Keratinocyte (primary cell): ENCODE measurements around the gene FOXJ3. TPM values are rescaled to one million over a fixed set of nuclear protein-coding genes. Genes with fewer than 3 reads are reported as not detected.

Source experiments
- DNase-seq: peaks from one replicate; pipeline ENCODE4 v3.0.0-alpha.2; 2011; ENCODE audit warnings: low read depth, missing footprints, low spot score
- FAIRE-seq: peaks from 2 replicates; lab custom pipeline; 2011; peaks lifted over from hg19 to GRCh38; lab: Jason Lieb, UNC
- H2AFZ ChIP-seq: 2 replicates; pipeline ENCODE4 v1.6.0; 2012; ENCODE audit warnings: low read length, control low read depth, inconsistent platforms; ENCODE audit not compliant: control insufficient read depth
- H3K27ac ChIP-seq: 2 replicates; pipeline ENCODE4 v1.5.1; 2011; ENCODE audit warnings: low read length; ENCODE audit not compliant: control insufficient read depth, insufficient read depth
- H3K27me3 ChIP-seq: 3 replicates; pipeline ENCODE4 v1.6.0; 2011; ENCODE audit warnings: low read length; ENCODE audit not compliant: control insufficient read depth, insufficient read depth; ENCODE audit errors: extremely low read depth
- H3K36me3 ChIP-seq, 2 experiments: 2 replicates in 1 of 2; 3 replicates in 1 of 2; pipeline ENCODE4 v1.5.1; 2011; ENCODE audit warnings: low read length in 2 of 2, mild to moderate bottlenecking in 1 of 2; ENCODE audit not compliant: control insufficient read depth in 2 of 2, insufficient read depth in 2 of 2; ENCODE audit errors: extremely low read depth in 1 of 2
- H3K4me1 ChIP-seq: 3 replicates; pipeline ENCODE4 v1.5.1; 2011; ENCODE audit warnings: low read length; ENCODE audit not compliant: control insufficient read depth, insufficient read depth; ENCODE audit errors: extremely low read depth
- H3K4me2 ChIP-seq: 3 replicates; pipeline ENCODE4 v1.6.0; 2011; ENCODE audit warnings: low read depth, low read length; ENCODE audit not compliant: control insufficient read depth, insufficient read depth; ENCODE audit errors: extremely low read depth
- H3K4me3 ChIP-seq, 3 experiments: fragments of 200-600 bp in 1 of 3; sonication (generic) in 1 of 3; 2 replicates in 2 of 3; 3 replicates in 1 of 3; pipeline ENCODE4 v1.5.1; 2011 to 2016; ENCODE audit warnings: low read length in 3 of 3, mild to moderate bottlenecking in 3 of 3, control low read depth in 2 of 3, inconsistent platforms in 1 of 3, low read depth in 1 of 3, mixed read lengths in 1 of 3, mixed run types in 1 of 3, moderate library complexity in 1 of 3; ENCODE audit not compliant: control insufficient read depth in 2 of 3, insufficient read depth in 2 of 3; ENCODE audit errors: extremely low read depth in 1 of 3
- H3K79me2 ChIP-seq: 2 replicates; pipeline ENCODE4 v1.6.0; 2012; ENCODE audit warnings: low read length; ENCODE audit not compliant: control insufficient read depth, insufficient read depth
- H3K9ac ChIP-seq: 3 replicates; pipeline ENCODE4 v1.6.0; 2011; ENCODE audit warnings: low read length; ENCODE audit not compliant: control insufficient read depth, insufficient read depth; ENCODE audit errors: extremely low read depth
- H3K9me1 ChIP-seq: 3 replicates; pipeline ENCODE4 v1.6.0; 2011; ENCODE audit warnings: low read length; ENCODE audit not compliant: control insufficient read depth, insufficient read depth; ENCODE audit errors: extremely low read depth
- H3K9me3 ChIP-seq: 2 replicates; pipeline ENCODE4 v1.5.1; 2012; ENCODE audit warnings: low read depth, low read length; ENCODE audit not compliant: control insufficient read depth
- H4K20me1 ChIP-seq: 3 replicates; pipeline ENCODE4 v1.6.0; 2011; ENCODE audit warnings: low read length; ENCODE audit not compliant: control insufficient read depth, insufficient read depth; ENCODE audit errors: extremely low read depth
- CTCF ChIP-seq, 3 experiments: IDR thresholded peaks in 1 of 3; conservative IDR thresholded peaks in 1 of 3; optimal IDR thresholded peaks in 1 of 3; 2 replicates in 2 of 3; 3 replicates in 1 of 3; pipeline versions ENCODE3 to v1.5.1; 2011; ENCODE audit warnings: low read length in 3 of 3, mild to moderate bottlenecking in 3 of 3, moderate library complexity in 2 of 3, control low read depth in 1 of 3, inconsistent platforms in 1 of 3; ENCODE audit not compliant: insufficient read depth in 2 of 3; ENCODE audit errors: extremely low read depth in 1 of 3
- EZH2 ChIP-seq: IDR thresholded peaks from one replicate; pipeline ENCODE4 v1.6.1; 2012; ENCODE audit warnings: inconsistent platforms, mild to moderate bottlenecking, low read length, moderate library complexity
- dilution Hi-C: fragments of 300-500 bp; cut with MboI; formaldehyde crosslinking; loops from one replicate; pipeline ENCODE4 v1.7.0; 2020; ENCODE audit warnings: low sequenced_read_pairs; ENCODE audit not compliant: extremely low pct_ligation_motif_present
- polyA plus RNA-seq, 5 experiments: library from polyadenylated mRNA; depleted of rRNA in 3 of 5; stranded (reverse) in 3 of 5; stranded (forward) in 1 of 5; unstranded in 1 of 5; fragments of >200 nt; gene quantifications; 1 replicate in 1 of 5; 2 replicates in 3 of 5; 3 replicates in 1 of 5; pipeline versions ENCODE4 v1.2.1 to v1.2.3, GENCODE V29; 2011 to 2012; ENCODE audit warnings: missing spikeins in 2 of 5, low read depth in 1 of 5, low replicate concordance in 1 of 5

FOXJ3 gene
- polyA plus RNA-seq, 1 donor (not counting 4 experiments of a cell fraction or from before 2014, with no cell fraction given) = 40.2 TPM

GRCh38 chr1:42282867-42283583 is 52.0 kb downstream of the FOXJ3 start:
- Histone ChIP-seq H3K36me3 (peaks cover 0 to under 1% of the 10 kb centered on the region in 2 experiments), H3K27me3 (no peaks in the 10 kb centered on the region), H3K27ac (peak overlapping the region; percentile 33), H3K9me3 (no peaks in the 10 kb centered on the region), H3K9me1 (no peaks in the 10 kb centered on the region), H4K20me1 (peaks cover 6% of the 10 kb centered on the region), H3K4me3 (no peak overlapping the region), H3K79me2 (peaks cover 51% of the 10 kb centered on the region), H3K4me2 (peak overlapping the region; percentile 29), H3K9ac (no peak overlapping the region), H3K4me1 (peaks cover 16% of the 10 kb centered on the region), H2AFZ (no peak overlapping the region)
- DNase-seq = no peak
- no peak for TF ChIP-seq EZH2
- TF ChIP-seq CTCF (optimal IDR thresholded peaks at IDR 0.05 in 1 of 3, IDR thresholded peaks at IDR 0.05 in 1 of 3, conservative IDR thresholded peaks at IDR 0.05 in 1 of 3; ENCODE audit: extremely low read depth in 1 of 3, insufficient read depth in 2 of 3, low read length in 3 of 3) = no peak
- dilution Hi-C loops = no loop called here
- peak; percentile 72 for FAIRE-seq

- Histone ChIP-seq H4K20me1 (peaks cover 6% of the 10 kb centered on the region), H3K27me3 (no peaks in the 10 kb centered on the region), H3K79me2 (peaks cover 51% of the 10 kb centered on the region), H3K4me2 (no peak overlapping the region), H3K36me3 (peaks cover 0 to 4% of the 10 kb centered on the region in 2 experiments), H2AFZ (no peak overlapping the region), H3K4me3 (no peak overlapping the region), H3K9ac (no peak overlapping the region), H3K4me1 (peaks cover 16% of the 10 kb centered on the region), H3K9me3 (no peaks in the 10 kb centered on the region), H3K27ac (peak overlapping the region; percentile 33), H3K9me1 (no peaks in the 10 kb centered on the region)
- TF ChIP-seq EZH2 = no peak
- no peak for TF ChIP-seq CTCF (optimal IDR thresholded peaks at IDR 0.05 in 1 of 3, IDR thresholded peaks at IDR 0.05 in 1 of 3, conservative IDR thresholded peaks at IDR 0.05 in 1 of 3; ENCODE audit: extremely low read depth in 1 of 3, insufficient read depth in 2 of 3, low read length in 3 of 3)
- FAIRE-seq (peak; percentile 59), DNase-seq (no peak)
- dilution Hi-C loops = no loop called here
These were observed 52.9 kb downstream of the FOXJ3 start for GRCh38 chr1:42282024-42282579.
